ENCODE measurements around the gene LRMDA.

DNA sequence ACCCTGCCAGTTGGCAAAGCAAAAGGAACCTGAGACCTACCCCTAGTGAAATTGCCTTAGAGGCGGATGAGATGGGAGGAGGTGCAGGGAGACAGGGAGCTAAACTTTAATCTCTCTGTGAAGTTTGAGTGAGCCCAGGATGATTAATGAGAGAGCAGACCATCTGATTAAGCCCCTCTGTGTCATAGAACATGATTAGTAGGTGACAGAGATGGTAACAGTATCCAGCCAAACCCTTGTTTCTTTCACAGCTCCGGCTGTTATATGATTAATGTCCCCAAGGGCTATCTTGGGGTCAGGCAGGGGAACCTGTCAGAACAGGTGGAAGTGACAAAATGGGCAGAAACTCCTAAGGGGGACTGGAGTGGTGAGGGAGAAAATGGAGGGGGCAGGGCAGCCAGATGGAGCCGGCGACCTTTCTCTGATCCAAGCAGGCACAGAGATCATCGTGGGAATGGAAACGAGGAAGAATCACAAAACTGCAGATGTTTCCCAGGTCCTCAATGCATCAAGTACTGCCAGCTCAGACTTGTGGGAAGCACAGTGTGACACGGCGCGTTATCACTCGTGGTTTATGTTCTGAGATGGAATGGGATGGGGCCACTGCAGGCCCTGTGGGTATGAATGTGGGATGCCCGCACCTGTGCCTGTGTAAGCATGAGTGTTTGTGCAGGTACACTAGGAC is 684.2 kb downstream of the LRMDA start:
- TF ChIP-seq POLR2AphosphoS5 (IDR thresholded peaks at IDR 0.05) (no peak), EP300 (IDR thresholded peaks at IDR 0.05; ENCODE audit: low read depth) (no peak), POLR2A (IDR thresholded peaks at IDR 0.05) (no peak)
- TF ChIP-seq, protein P1, sequence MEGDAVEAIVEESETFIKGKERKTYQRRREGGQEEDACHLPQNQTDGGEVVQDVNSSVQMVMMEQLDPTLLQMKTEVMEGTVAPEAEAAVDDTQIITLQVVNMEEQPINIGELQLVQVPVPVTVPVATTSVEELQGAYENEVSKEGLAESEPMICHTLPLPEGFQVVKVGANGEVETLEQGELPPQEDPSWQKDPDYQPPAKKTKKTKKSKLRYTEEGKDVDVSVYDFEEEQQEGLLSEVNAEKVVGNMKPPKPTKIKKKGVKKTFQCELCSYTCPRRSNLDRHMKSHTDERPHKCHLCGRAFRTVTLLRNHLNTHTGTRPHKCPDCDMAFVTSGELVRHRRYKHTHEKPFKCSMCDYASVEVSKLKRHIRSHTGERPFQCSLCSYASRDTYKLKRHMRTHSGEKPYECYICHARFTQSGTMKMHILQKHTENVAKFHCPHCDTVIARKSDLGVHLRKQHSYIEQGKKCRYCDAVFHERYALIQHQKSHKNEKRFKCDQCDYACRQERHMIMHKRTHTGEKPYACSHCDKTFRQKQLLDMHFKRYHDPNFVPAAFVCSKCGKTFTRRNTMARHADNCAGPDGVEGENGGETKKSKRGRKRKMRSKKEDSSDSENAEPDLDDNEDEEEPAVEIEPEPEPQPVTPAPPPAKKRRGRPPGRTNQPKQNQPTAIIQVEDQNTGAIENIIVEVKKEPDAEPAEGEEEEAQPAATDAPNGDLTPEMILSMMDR (IDR thresholded peaks at IDR 0.05), result no peak

Data from transverse colon (tissue), 4 donors.